ENCODE results near the gene LORICRIN.

Gene LORICRIN

GRCh38 chr1:153307221-153307600, 47.7 kb downstream of the LORICRIN start:
- Mint-ChIP-seq H3K27me3 (peaks cover 1% of the 10 kb centered on the region), H3K36me3 (no peaks in the 10 kb centered on the region), H3K4me3 (no peak overlapping the region), H3K4me1 (ENCODE audit: low read depth) (no peaks in the 10 kb centered on the region), H3K9me3 (ENCODE audit: low read depth) (no peaks in the 10 kb centered on the region), H3K27ac (no peak overlapping the region)

- H3K36me3 Mint-ChIP-seq: no peaks in the 10 kb centered on the region
- H3K27me3 Mint-ChIP-seq: peaks cover 6% of the 10 kb centered on the region
- no peak overlapping the region for H3K27ac Mint-ChIP-seq
- no peaks in the 10 kb centered on the region for H3K9me3 Mint-ChIP-seq (ENCODE audit: low read depth)
- H3K4me3 Mint-ChIP-seq: no peak overlapping the region
- H3K4me1 Mint-ChIP-seq (ENCODE audit: low read depth): no peaks in the 10 kb centered on the region
Observed at GRCh38 chr1:153308540-153308939, 49.1 kb downstream of the LORICRIN start.

GRCh38 chr1:153309441-153309840, 50.0 kb downstream of the LORICRIN start:
- Mint-ChIP-seq H3K4me3 (no peak overlapping the region), H3K4me1 (ENCODE audit: low read depth) (no peaks in the 10 kb centered on the region)

GRCh38 chr1:153310526-153310925, 51.0 kb downstream of the LORICRIN start:
- Mint-ChIP-seq H3K4me1 (ENCODE audit: low read depth) (no peaks in the 10 kb centered on the region), H3K4me3 (no peak overlapping the region), H3K9me3 (ENCODE audit: low read depth) (no peaks in the 10 kb centered on the region), H3K27ac (no peak overlapping the region), H3K36me3 (no peaks in the 10 kb centered on the region), H3K27me3 (peaks cover 5% of the 10 kb centered on the region)

More at GRCh38 chr1:153309441-153309840, 50.0 kb downstream of the LORICRIN start:
- Mint-ChIP-seq H3K9me3 (ENCODE audit: low read depth) (no peaks in the 10 kb centered on the region), H3K36me3 (no peaks in the 10 kb centered on the region), H3K27ac (no peak overlapping the region), H3K27me3 (peaks cover 6% of the 10 kb centered on the region)
